ENCODE results near the gene STAT3. TPM values are rescaled to one million over a fixed set of nuclear protein-coding genes. Genes with fewer than 3 reads are reported as not detected.
A peak's percentile ranks its signal among the peaks of the same experiment; 100 is the strongest.

The STAT3 gene
- total and polyA plus RNA-seq, 9 of the 15 experiments (the other 6 are each of a cell fraction or from before 2014, with no cell fraction given), result 90.0 to 179 (median 114) TPM

DNA sequence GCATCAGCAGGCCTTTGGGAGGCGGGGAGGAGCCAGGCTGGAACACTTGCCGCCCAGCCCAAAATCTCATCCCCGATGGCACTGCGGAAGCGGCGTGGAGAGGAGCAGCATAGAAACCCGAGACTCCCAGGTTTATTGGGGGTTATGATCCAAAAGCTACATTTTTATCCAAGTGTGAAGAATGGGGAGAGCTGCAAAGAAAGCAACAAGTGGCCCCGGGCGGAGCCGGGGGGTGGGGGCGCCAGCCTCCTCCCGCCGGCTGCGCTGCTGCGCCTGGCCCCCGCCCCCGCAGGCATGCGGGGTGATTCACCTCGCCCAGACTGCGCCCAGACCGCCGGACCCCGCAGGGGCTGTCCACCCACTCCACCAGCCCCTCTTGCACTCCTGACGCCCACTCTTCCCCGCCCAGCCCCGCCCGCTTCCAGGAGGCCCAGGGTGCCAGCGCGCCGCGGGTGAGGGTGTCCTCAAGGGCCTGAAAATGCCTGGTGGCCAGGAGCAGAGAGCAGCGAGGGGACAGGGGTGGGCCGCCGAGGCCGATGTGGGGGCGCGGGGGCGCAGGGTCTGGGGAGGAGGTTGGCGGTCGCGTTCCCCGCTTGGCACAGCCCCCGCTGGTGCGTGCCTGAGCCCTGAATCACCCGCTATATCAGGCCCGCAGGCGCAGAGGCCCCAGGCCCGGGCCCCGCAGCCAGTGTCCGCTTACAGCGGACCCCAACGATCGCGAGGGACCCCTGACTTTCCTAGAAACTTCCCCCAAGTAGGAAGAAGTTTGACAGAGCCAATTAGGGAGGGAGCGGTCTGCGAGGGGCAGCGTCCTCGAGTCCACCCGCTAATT is 33.5 kb upstream of the STAT3 start (continued):
- TF ChIP-seq ZNF140 (CRISPR knock-in tag; IDR thresholded peaks at IDR 0.05), result no peak
- TF ChIP-seq MYBL2 (IDR thresholded peaks at IDR 0.05; ENCODE audit: low read depth), result no peak
- no peak for TF ChIP-seq MYBL2 (CRISPR knock-in tag; IDR thresholded peaks at IDR 0.05; ENCODE audit: borderline replicate concordance)
- TF ChIP-seq, protein P1, sequence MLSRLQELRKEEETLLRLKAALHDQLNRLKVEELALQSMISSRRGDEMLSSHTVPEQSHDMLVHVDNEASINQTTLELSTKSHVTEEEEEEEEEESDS (CRISPR knock-in tag; IDR thresholded peaks at IDR 0.05), result no peak
- no peak for TF ChIP-seq CAMTA2 (CRISPR knock-in tag; conservative IDR thresholded peaks at IDR 0.05)
- TF ChIP-seq IFI16 (CRISPR knock-in tag; IDR thresholded peaks at IDR 0.05), result no peak
- no peak for TF ChIP-seq MCM3 (IDR thresholded peaks at IDR 0.05)
- TF ChIP-seq, protein P2, sequence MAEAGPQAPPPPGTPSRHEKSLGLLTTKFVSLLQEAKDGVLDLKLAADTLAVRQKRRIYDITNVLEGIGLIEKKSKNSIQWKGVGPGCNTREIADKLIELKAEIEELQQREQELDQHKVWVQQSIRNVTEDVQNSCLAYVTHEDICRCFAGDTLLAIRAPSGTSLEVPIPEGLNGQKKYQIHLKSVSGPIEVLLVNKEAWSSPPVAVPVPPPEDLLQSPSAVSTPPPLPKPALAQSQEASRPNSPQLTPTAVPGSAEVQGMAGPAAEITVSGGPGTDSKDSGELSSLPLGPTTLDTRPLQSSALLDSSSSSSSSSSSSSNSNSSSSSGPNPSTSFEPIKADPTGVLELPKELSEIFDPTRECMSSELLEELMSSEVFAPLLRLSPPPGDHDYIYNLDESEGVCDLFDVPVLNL (CRISPR knock-in tag; IDR thresholded peaks at IDR 0.05; ENCODE audit: low read depth), result no peak
- TF ChIP-seq, protein P3, sequence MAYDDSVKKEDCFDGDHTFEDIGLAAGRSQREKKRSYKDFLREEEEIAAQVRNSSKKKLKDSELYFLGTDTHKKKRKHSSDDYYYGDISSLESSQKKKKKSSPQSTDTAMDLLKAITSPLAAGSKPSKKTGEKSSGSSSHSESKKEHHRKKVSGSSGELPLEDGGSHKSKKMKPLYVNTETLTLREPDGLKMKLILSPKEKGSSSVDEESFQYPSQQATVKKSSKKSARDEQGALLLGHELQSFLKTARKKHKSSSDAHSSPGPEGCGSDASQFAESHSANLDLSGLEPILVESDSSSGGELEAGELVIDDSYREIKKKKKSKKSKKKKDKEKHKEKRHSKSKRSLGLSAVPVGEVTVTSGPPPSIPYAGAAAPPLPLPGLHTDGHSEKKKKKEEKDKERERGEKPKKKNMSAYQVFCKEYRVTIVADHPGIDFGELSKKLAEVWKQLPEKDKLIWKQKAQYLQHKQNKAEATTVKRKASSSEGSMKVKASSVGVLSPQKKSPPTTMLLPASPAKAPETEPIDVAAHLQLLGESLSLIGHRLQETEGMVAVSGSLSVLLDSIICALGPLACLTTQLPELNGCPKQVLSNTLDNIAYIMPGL (CRISPR knock-in tag; IDR thresholded peaks at IDR 0.05), result no peak
- TF ChIP-seq ARID2 (IDR thresholded peaks at IDR 0.05), result no peak
- TF ChIP-seq SMARCB1 (IDR thresholded peaks at IDR 0.05; ENCODE audit: insufficient read length, low read depth), result no peak
- TF ChIP-seq MEF2A (IDR thresholded peaks at IDR 0.05; ENCODE audit: control insufficient read depth, low read depth, low read length), result no peak
- no peak for TF ChIP-seq XRCC4 (IDR thresholded peaks at IDR 0.05; ENCODE audit: extremely low read depth, insufficient read depth, insufficient read length)
- TF ChIP-seq ZNF3 (CRISPR knock-in tag; IDR thresholded peaks at IDR 0.05), result no peak
- TF ChIP-seq, protein P4, sequence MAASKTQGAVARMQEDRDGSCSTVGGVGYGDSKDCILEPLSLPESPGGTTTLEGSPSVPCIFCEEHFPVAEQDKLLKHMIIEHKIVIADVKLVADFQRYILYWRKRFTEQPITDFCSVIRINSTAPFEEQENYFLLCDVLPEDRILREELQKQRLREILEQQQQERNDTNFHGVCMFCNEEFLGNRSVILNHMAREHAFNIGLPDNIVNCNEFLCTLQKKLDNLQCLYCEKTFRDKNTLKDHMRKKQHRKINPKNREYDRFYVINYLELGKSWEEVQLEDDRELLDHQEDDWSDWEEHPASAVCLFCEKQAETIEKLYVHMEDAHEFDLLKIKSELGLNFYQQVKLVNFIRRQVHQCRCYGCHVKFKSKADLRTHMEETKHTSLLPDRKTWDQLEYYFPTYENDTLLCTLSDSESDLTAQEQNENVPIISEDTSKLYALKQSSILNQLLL (CRISPR knock-in tag; IDR thresholded peaks at IDR 0.05; ENCODE audit: borderline replicate concordance), result no peak
- TF ChIP-seq GATAD2A (IDR thresholded peaks at IDR 0.05), result no peak
- peak; percentile 52 for TF ChIP-seq FOSL1 (tag; conservative IDR thresholded peaks at IDR 0.05)
- TF ChIP-seq TRIM24 (IDR thresholded peaks at IDR 0.05), result no peak
- TF ChIP-seq, protein P5, sequence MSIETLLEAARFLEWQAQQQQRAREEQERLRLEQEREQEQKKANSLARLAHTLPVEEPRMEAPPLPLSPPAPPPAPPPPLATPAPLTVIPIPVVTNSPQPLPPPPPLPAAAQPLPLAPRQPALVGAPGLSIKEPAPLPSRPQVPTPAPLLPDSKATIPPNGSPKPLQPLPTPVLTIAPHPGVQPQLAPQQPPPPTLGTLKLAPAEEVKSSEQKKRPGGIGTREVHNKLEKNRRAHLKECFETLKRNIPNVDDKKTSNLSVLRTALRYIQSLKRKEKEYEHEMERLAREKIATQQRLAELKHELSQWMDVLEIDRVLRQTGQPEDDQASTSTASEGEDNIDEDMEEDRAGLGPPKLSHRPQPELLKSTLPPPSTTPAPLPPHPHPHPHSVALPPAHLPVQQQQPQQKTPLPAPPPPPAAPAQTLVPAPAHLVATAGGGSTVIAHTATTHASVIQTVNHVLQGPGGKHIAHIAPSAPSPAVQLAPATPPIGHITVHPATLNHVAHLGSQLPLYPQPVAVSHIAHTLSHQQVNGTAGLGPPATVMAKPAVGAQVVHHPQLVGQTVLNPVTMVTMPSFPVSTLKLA (conservative IDR thresholded peaks at IDR 0.05), result peak in 1 of 2 experiments; percentile 18; a peak in 1 of 4 replicates
- TF ChIP-seq ZSCAN29 (IDR thresholded peaks at IDR 0.05), result no peak
- TF ChIP-seq HIVEP1 (CRISPR knock-in tag; IDR thresholded peaks at IDR 0.05), result no peak
- peak; percentile 50; the same call in 1 of the 2 replicates for TF ChIP-seq HNRNPL (IDR thresholded peaks at IDR 0.05; ENCODE audit: low read depth, low read length)
- no peak for TF ChIP-seq ZNF232 (CRISPR knock-in tag; IDR thresholded peaks at IDR 0.05)
- no peak for TF ChIP-seq GABPB1 (CRISPR knock-in tag; IDR thresholded peaks at IDR 0.05)
- no peak for TF ChIP-seq FOXJ3 (CRISPR knock-in tag; IDR thresholded peaks at IDR 0.05)
